SJCRH30 (cell line): ENCODE results near the gene RPS5. TPM values are rescaled to one million over a fixed set of nuclear protein-coding genes. Genes with fewer than 3 reads are reported as not detected.
A peak's percentile ranks its signal among the peaks of the same experiment; 100 is the strongest.

Experiments
- DNase-seq, 2 experiments: peaks; one replicate each; pipeline ENCODE4 v3.0.0-alpha.2; 2015 to 2020
- H3K27ac ChIP-seq: fragments of 250-450 bp; sonication (Bioruptor Pico); 2 replicates; pipeline ENCODE4 v1.5.1; 2020; ENCODE audit warnings: mild to moderate bottlenecking, moderate library complexity
- H3K27me3 ChIP-seq: fragments of 250-450 bp; sonication (Bioruptor Pico); 2 replicates; pipeline ENCODE4 v1.5.1; 2020; ENCODE audit warnings: mild to moderate bottlenecking, moderate library complexity
- H3K36me3 ChIP-seq: fragments of 250-450 bp; sonication (Bioruptor Pico); 2 replicates; pipeline ENCODE4 v1.5.1; 2020; ENCODE audit warnings: mild to moderate bottlenecking, moderate library complexity
- H3K4me1 ChIP-seq: fragments of 250-450 bp; sonication (Bioruptor Pico); 2 replicates; pipeline ENCODE4 v1.5.1; 2020; ENCODE audit warnings: mild to moderate bottlenecking, moderate library complexity
- H3K4me3 ChIP-seq: fragments of 250-450 bp; sonication (Bioruptor Pico); 2 replicates; pipeline ENCODE4 v1.5.1; 2020; ENCODE audit warnings: mild to moderate bottlenecking, moderate library complexity
- H3K9me3 ChIP-seq: fragments of 250-450 bp; sonication (Bioruptor Pico); replicated peaks from 2 replicates; pipeline ENCODE4 v1.5.1; 2020; ENCODE audit warnings: mild to moderate bottlenecking, moderate library complexity
- total RNA-seq: library from RNA; depleted of rRNA; stranded (reverse); fragments of >200 nt; shearing (Covaris generic); gene quantifications from 2 replicates; pipeline ENCODE4 v1.2.3, GENCODE V29; 2014

Gene RPS5
- total RNA-seq, 1 experiment from 2014 or later, result 1,942 TPM

- no peaks in the 10 kb centered on the region for H3K9me3 ChIP-seq
- no peaks in the 10 kb centered on the region for H3K36me3 ChIP-seq
- no peaks in the 10 kb centered on the region for H3K4me1 ChIP-seq
- DNase-seq, result no peak
- no peaks in the 10 kb centered on the region for H3K27me3 ChIP-seq
- no peak overlapping the region for H3K27ac ChIP-seq
- no peak overlapping the region for H3K4me3 ChIP-seq
Observed at GRCh38 chr19:58353717-58354477, 33.2 kb upstream of the RPS5 start.

DNA sequence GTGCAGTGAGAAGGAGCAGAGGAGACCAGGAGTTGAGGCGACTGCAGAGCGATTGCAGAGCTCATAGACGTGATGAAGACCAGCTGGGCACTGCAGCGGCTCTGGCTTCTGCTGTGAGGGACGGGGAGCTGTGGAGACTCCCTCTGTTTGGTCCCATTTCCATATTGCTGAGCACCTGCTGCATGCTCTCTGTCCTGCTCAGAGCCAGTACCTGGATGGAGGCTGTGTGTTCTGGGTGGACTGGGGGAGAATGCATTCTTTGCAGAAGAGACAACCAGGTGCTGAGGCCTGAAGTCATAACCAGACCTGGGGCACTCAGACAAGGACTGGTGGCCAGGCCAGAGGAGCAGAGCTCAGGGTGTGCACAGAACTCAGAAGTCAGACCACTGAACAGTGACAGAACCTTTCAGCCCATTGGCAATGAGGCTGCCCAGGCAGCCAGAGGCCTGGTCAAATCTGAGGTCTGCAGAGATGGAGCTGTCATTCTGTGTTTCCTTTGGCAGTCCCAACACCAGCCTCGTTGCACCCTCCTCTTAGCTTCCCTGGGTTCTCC, 32.5 kb upstream of the RPS5 start:
- Histone ChIP-seq H3K27ac (no peak overlapping the region), H3K4me1 (no peaks in the 10 kb centered on the region), H3K9me3 (no peaks in the 10 kb centered on the region), H3K36me3 (no peaks in the 10 kb centered on the region), H3K27me3 (no peaks in the 10 kb centered on the region), H3K4me3 (no peak overlapping the region)
- DNase-seq, result no peak

- H3K4me3 ChIP-seq, result no peak overlapping the region
- no peaks in the 10 kb centered on the region for H3K27me3 ChIP-seq
- no peak for DNase-seq
- no peaks in the 10 kb centered on the region for H3K36me3 ChIP-seq
- H3K4me1 ChIP-seq, result no peaks in the 10 kb centered on the region
- H3K9me3 ChIP-seq, result no peaks in the 10 kb centered on the region
- H3K27ac ChIP-seq, result no peak overlapping the region
Observed at GRCh38 chr19:58355215-58355796, 31.8 kb upstream of the RPS5 start.

GRCh38 chr19:58355908-58356765, 30.9 kb upstream of the RPS5 start:
- DNase-seq, result no peak
- no peak overlapping the region for H3K27ac ChIP-seq
- no peak overlapping the region for H3K4me3 ChIP-seq
- H3K4me1 ChIP-seq, result no peaks in the 10 kb centered on the region
- H3K27me3 ChIP-seq, result no peaks in the 10 kb centered on the region
- H3K36me3 ChIP-seq, result no peaks in the 10 kb centered on the region
- no peaks in the 10 kb centered on the region for H3K9me3 ChIP-seq

DNA sequence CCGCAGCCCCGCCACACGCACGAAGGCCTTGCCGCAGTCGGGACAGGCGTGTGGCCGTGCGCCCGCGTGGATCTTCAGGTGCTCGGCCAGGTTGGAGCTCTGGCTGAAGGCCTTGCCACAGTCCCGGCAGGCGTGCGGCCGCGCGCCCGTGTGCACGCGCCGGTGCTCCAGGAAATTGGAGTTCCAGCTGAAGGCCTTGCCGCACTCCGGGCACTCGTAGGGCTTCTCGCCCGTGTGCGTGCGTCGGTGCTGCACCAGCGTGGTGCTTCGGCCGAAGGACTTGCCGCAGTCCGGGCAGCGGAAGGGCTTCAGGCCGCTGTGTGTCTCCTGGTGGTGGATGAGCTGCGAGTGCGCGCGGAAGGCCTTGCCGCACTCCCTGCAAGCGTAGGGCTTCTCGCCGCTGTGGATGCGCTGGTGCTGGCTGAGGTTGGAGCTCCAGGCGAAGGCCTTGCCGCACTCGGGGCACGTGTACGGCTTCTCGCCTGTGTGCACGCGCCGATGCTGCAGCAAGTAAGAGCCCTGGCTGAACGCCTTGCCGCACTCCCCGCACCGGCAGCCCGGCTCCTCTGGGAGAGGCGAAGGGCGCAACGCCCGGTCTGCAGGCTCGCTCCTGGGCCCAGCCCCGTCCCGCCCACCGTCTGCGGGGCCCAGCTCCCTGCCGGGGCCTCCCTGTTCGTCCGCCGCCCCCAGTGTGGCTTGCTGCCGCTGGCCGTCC, 30.1 kb upstream of the RPS5 start:
- H3K27me3 ChIP-seq, result no peaks in the 10 kb centered on the region
- H3K27ac ChIP-seq, result no peak overlapping the region
- H3K4me1 ChIP-seq, result no peaks in the 10 kb centered on the region
- H3K4me3 ChIP-seq, result no peak overlapping the region
- no peaks in the 10 kb centered on the region for H3K36me3 ChIP-seq
- no peak for DNase-seq
- H3K9me3 ChIP-seq, result no peaks in the 10 kb centered on the region

GRCh38 chr19:58357481-58358145, 29.5 kb upstream of the RPS5 start:
- H3K4me1 ChIP-seq, result no peaks in the 10 kb centered on the region
- no peaks in the 10 kb centered on the region for H3K36me3 ChIP-seq
- no peaks in the 10 kb centered on the region for H3K9me3 ChIP-seq
- no peak overlapping the region for H3K4me3 ChIP-seq
- DNase-seq, result no peak
- H3K27me3 ChIP-seq, result no peaks in the 10 kb centered on the region
- no peak overlapping the region for H3K27ac ChIP-seq

- no peaks in the 10 kb centered on the region for H3K9me3 ChIP-seq
- no peaks in the 10 kb centered on the region for H3K36me3 ChIP-seq
- peak overlapping the region; percentile 75 for H3K4me3 ChIP-seq
- no peaks in the 10 kb centered on the region for H3K4me1 ChIP-seq
- DNase-seq, result peak; percentile 73 to 74
- peak overlapping the region; percentile 80 for H3K27ac ChIP-seq
- H3K27me3 ChIP-seq, result no peaks in the 10 kb centered on the region
Observed at GRCh38 chr19:58361900-58362271, 25.2 kb upstream of the RPS5 start.

- Histone ChIP-seq H3K9me3 (no peaks in the 10 kb centered on the region), H3K27me3 (no peaks in the 10 kb centered on the region), H3K4me1 (no peaks in the 10 kb centered on the region), H3K36me3 (no peaks in the 10 kb centered on the region), H3K27ac (peak within 1 kb of the TSS; percentile 80), H3K4me3 (peak within 1 kb of the TSS; percentile 75)
- peak; percentile 96 for DNase-seq
Observed at GRCh38 chr19:58362272-58362994, 24.6 kb upstream of the RPS5 start, which contains the start of gene ZNF497. Gene ZNF497, minus strand, starts transcription at chr19:58362751. Its CDS starts 5,116 bp downstream, at chr19:58357635.

- Histone ChIP-seq H3K4me3 (no peak overlapping the region), H3K36me3 (no peaks in the 10 kb centered on the region), H3K27me3 (no peaks in the 10 kb centered on the region), H3K4me1 (no peaks in the 10 kb centered on the region), H3K9me3 (no peaks in the 10 kb centered on the region), H3K27ac (no peak overlapping the region)
- no peak for DNase-seq
Observed at GRCh38 chr19:58364146-58364545, 22.9 kb upstream of the RPS5 start.

DNA sequence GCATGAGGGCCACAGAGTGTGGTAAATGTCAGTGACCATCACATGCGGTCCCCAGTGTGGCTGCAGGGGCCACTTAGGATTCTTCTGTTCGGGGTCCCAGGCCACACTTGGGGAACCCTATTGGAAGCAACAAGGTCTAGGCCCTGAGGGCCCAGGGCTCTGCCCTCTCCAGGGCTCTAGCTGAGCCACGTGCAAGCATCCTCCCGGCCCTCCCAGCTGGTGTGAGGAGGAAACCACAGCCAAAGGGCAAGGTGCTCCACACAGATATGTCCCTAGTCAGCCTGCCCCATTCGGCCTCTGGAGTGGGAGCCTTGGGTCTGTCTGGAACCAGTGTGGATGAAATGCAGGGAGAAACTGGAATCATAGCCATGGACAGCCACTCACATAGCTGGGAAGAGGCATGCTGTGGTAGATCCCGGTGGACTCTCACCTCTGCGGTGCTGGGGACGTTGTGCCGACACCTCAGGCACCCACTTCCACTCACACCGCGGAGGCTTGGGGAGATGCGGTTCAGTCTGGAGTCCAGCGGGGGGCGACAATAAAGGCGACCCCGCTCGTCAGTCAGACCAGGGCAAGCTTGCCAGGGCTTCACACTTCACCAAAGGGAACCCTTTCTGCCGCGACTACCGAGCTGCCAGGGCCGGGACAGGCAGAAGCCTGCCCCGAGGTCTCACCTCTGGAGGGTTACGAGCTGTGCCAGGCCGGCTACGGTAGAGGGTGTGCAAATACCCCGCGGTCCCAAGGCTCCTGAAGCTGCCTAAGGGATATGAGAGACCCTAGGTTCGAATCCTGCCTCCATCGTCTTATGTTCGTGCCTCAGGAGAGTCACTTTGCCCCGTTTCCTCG, 20.3 kb upstream of the RPS5 start:
- DNase-seq, result no peak
- Histone ChIP-seq H3K27me3 (no peaks in the 10 kb centered on the region), H3K4me1 (no peaks in the 10 kb centered on the region), H3K9me3 (no peaks in the 10 kb centered on the region), H3K27ac (no peak overlapping the region), H3K4me3 (no peak overlapping the region), H3K36me3 (no peaks in the 10 kb centered on the region)

GRCh38 chr19:58367698-58368454, 19.2 kb upstream of the RPS5 start:
- Histone ChIP-seq H3K4me1 (no peaks in the 10 kb centered on the region), H3K36me3 (no peaks in the 10 kb centered on the region), H3K4me3 (no peak overlapping the region), H3K9me3 (no peaks in the 10 kb centered on the region), H3K27ac (no peak overlapping the region), H3K27me3 (no peaks in the 10 kb centered on the region)
- no peak for DNase-seq

GRCh38 chr19:58368561-58369360, 18.3 kb upstream of the RPS5 start:
- no peak overlapping the region for H3K27ac ChIP-seq
- H3K36me3 ChIP-seq, result no peaks in the 10 kb centered on the region
- no peaks in the 10 kb centered on the region for H3K27me3 ChIP-seq
- no peaks in the 10 kb centered on the region for H3K4me1 ChIP-seq
- DNase-seq, result no peak
- H3K4me3 ChIP-seq, result no peak overlapping the region
- no peaks in the 10 kb centered on the region for H3K9me3 ChIP-seq
